Measurements from ENCODE around the gene DIAPH2. TPM values are rescaled to one million over a fixed set of nuclear protein-coding genes. Genes with fewer than 3 reads are reported as not detected.

DIAPH2 gene
- total RNA-seq, 1 donor from 2014 or later, result 18.9 TPM

DNA sequence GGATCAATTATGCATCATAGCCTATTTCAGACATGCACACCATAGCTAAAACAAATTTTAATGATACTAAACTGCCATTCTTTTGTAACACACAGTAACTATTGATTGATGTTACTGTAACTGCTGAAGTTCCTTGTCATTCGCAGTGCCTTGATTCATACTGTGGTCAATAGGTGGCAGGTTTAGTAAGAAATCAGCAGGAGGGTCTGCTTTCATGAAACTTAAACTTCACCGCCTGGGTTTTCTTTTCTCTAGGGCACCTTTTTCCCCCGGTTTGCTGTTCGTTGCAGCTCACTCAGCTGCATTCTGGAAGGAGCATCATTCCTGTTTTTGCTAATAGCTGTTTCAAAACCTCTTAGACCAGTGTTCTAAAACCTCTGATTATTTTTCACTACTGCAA, 287.2 kb downstream of the DIAPH2 start:
- Mint-ChIP-seq H3K27ac (no peak overlapping the region), H3K27me3 (no peaks in the 10 kb centered on the region), H3K9me3 (peaks cover 10% of the 10 kb centered on the region), H3K36me3 (peaks cover 17% of the 10 kb centered on the region), H3K4me3 (no peak overlapping the region), H3K4me1 (ENCODE audit: unreplicated experiment) (no peaks in the 10 kb centered on the region)
- no peak for DNase-seq (ENCODE audit: extremely low spot score, unreplicated experiment)
- TF ChIP-seq, protein P1, sequence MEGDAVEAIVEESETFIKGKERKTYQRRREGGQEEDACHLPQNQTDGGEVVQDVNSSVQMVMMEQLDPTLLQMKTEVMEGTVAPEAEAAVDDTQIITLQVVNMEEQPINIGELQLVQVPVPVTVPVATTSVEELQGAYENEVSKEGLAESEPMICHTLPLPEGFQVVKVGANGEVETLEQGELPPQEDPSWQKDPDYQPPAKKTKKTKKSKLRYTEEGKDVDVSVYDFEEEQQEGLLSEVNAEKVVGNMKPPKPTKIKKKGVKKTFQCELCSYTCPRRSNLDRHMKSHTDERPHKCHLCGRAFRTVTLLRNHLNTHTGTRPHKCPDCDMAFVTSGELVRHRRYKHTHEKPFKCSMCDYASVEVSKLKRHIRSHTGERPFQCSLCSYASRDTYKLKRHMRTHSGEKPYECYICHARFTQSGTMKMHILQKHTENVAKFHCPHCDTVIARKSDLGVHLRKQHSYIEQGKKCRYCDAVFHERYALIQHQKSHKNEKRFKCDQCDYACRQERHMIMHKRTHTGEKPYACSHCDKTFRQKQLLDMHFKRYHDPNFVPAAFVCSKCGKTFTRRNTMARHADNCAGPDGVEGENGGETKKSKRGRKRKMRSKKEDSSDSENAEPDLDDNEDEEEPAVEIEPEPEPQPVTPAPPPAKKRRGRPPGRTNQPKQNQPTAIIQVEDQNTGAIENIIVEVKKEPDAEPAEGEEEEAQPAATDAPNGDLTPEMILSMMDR (conservative IDR thresholded peaks at IDR 0.05), result peak; percentile 23

DNA sequence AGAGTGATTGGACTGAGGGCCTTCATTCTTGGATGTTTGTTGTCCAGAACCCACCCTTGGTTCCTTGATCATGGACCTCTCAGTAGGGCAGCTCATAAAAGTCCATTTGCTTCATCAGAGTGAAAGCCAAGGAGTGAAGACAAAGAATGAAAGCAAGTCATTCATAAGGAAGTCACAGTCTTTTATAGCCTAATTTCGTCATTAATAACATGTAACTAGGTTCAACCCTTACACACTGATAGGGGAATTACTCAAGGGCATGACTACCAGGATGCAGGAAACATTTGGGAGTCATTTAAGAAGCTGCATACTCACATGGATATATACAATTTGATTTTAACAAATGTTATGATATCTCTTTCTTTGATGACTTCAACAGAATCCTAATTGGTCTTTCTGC, 294.3 kb downstream of the DIAPH2 start:
- Mint-ChIP-seq H3K36me3 (no peaks in the 10 kb centered on the region), H3K27me3 (no peaks in the 10 kb centered on the region), H3K9me3 (no peaks in the 10 kb centered on the region), H3K27ac (no peak overlapping the region), H3K4me3 (no peak overlapping the region), H3K4me1 (ENCODE audit: unreplicated experiment) (peaks cover 4% of the 10 kb centered on the region)
- TF ChIP-seq, protein P1 (conservative IDR thresholded peaks at IDR 0.05), result no peak
- no peak for DNase-seq (ENCODE audit: extremely low spot score, unreplicated experiment)

DNA sequence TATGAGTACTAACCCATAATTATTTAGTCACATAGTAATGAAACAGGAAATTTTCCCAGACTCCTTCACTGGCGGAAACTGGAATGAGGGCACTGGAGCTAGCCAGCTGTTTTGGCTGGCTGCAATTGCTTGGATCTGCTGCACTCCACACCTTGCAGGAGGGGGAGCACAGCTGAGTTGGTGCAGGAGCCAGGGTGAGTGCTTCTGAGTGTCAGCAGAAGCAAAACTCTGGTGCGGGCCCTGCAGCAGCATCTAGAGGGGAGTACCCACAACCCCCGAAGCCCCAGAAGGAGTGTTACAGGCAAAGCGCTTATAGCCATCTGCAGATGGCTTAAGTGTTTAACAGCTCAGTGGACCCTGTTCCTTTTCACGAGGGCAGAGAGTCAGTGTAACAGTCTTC, 295.1 kb downstream of the DIAPH2 start:
- Mint-ChIP-seq H3K4me1 (ENCODE audit: unreplicated experiment) (peaks cover 4% of the 10 kb centered on the region), H3K27ac (no peak overlapping the region), H3K4me3 (no peak overlapping the region), H3K36me3 (no peaks in the 10 kb centered on the region), H3K27me3 (no peaks in the 10 kb centered on the region), H3K9me3 (no peaks in the 10 kb centered on the region)
- TF ChIP-seq, protein P1 (conservative IDR thresholded peaks at IDR 0.05), result no peak
- DNase-seq (ENCODE audit: extremely low spot score, unreplicated experiment), result no peak

DNA sequence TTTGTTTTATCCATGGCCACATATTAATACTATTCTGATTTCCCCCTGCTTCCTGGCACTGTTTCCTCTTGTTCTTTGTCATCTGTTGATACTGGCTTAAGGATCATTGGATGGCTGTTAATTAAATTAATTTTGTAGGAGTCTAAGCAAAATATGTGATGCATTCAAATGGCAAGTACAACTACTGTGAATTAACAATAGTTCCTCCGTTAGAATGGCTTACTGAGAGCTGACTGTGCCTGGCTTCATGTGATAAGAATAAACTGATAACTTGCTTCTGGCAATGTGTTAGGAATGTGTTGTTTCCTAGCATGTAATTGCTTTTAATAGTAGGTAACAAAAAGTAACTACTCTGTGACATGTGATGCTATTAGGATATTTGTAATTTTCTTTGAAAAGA, 297.5 kb downstream of the DIAPH2 start:
- H3K27ac Mint-ChIP-seq, result no peak overlapping the region
- H3K4me3 Mint-ChIP-seq, result no peak overlapping the region
- H3K9me3 Mint-ChIP-seq, result no peaks in the 10 kb centered on the region
- no peak for DNase-seq (ENCODE audit: extremely low spot score, unreplicated experiment)
- peaks cover 4% of the 10 kb centered on the region for H3K4me1 Mint-ChIP-seq (ENCODE audit: unreplicated experiment)
- no peaks in the 10 kb centered on the region for H3K27me3 Mint-ChIP-seq
- TF ChIP-seq, protein P1 (conservative IDR thresholded peaks at IDR 0.05), result no peak
- H3K36me3 Mint-ChIP-seq, result no peaks in the 10 kb centered on the region

DNA sequence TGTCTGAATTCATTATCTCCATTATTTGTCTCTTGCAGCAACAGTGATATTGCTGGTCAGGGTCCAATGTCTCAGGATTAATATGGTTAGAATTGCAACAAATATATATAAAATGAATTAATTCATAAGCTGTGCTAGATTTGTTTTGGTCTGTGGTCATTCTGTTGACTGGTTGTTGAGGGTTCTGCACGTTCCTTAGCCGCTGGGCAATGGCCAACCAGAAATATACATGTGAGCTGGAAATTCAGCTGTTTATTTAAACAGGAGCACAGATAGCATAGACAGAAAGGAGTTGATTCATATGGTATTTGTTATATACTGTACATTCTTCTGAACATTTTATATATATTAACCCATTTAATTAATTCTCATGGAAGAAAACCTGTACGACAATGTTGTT, 299.9 kb downstream of the DIAPH2 start:
- TF ChIP-seq, protein P1 (conservative IDR thresholded peaks at IDR 0.05), result no peak
- H3K9me3 Mint-ChIP-seq, result no peaks in the 10 kb centered on the region
- H3K36me3 Mint-ChIP-seq, result no peaks in the 10 kb centered on the region
- H3K27me3 Mint-ChIP-seq, result no peaks in the 10 kb centered on the region
- no peak overlapping the region for H3K4me3 Mint-ChIP-seq
- H3K27ac Mint-ChIP-seq, result no peak overlapping the region
- peaks cover 5% of the 10 kb centered on the region for H3K4me1 Mint-ChIP-seq (ENCODE audit: unreplicated experiment)
- DNase-seq (ENCODE audit: extremely low spot score, unreplicated experiment), result no peak

DNA sequence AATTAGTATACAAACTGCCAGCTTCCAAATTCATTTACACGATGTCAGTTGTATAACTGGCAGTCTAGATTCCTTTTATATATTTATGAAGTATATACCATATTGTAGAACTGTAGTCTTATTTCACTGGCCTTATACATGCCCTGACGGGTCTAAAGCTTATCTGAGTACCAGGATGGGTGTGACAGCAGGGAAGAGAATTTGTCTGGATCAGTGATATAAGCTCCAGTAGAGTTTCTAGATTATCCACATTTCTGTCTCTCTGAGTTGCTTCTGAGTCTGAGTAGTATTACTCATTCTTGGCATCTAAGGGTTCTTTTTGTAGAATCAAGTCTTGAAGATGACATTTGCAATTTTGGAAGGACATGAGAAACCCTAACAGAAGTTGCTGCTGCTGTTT, 300.4 kb downstream of the DIAPH2 start:
- Mint-ChIP-seq H3K9me3 (no peaks in the 10 kb centered on the region), H3K4me1 (ENCODE audit: unreplicated experiment) (peaks cover 4% of the 10 kb centered on the region), H3K36me3 (no peaks in the 10 kb centered on the region), H3K4me3 (no peak overlapping the region), H3K27ac (no peak overlapping the region), H3K27me3 (no peaks in the 10 kb centered on the region)
- TF ChIP-seq, protein P1 (conservative IDR thresholded peaks at IDR 0.05), result no peak
- DNase-seq (ENCODE audit: extremely low spot score, unreplicated experiment), result no peak

Data from type B pancreatic cell (in vitro differentiated cells).